Measurements from ENCODE around the gene KLHL22.
A peak's percentile ranks its signal among the peaks of the same experiment; 100 is the strongest.
"Not testable (repeated sequence)": the region's sequence is repeated elsewhere in the genome, so short reads cannot be mapped to it uniquely, and the experiment has no call there.

The KLHL22 gene

DNA sequence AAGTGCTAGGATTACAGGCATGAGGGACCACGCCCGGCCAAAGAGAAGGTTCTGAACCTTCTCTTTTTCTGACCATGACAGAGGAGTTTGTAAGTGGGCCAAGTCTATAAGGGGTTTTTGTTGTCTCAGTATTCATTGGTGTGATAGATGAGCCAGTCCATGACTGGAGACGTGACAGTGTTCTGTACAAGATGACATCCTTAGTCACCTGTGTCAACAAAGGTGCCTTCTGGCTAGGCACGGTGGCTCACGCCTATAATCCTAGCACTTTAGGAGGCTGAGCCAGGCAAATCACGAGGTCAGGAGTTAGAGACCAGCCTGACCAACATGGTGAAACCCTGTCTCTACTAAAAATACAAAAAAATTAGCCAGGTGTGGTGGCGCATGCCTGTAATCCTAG is 4.2 kb upstream of the KLHL22 start:
- DNase-seq = no peak

DNA sequence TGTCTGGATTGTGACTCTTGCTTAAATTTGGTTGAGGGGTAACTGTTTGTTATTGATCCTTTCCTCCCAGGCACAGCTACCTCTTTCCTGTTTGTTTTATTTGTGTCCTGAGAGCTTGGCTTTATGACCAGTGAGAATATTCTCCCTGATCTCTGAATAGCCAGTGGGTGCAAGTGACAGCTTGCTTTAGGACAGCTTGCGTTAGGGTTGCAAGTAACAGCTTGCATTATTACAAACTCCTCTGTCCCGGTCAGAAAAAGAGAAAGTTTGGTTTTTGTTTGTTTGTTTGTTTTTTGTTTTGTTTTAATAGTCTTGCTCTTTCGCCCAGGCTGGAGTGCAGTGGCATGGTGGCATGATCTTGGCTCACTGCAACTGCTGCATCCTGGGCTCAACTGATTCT is 3.3 kb upstream of the KLHL22 start:
- no peak for DNase-seq

- DNase-seq = no peak
Observed at GRCh38 chr22:20497426-20497825, 1.8 kb upstream of the KLHL22 start.

DNA sequence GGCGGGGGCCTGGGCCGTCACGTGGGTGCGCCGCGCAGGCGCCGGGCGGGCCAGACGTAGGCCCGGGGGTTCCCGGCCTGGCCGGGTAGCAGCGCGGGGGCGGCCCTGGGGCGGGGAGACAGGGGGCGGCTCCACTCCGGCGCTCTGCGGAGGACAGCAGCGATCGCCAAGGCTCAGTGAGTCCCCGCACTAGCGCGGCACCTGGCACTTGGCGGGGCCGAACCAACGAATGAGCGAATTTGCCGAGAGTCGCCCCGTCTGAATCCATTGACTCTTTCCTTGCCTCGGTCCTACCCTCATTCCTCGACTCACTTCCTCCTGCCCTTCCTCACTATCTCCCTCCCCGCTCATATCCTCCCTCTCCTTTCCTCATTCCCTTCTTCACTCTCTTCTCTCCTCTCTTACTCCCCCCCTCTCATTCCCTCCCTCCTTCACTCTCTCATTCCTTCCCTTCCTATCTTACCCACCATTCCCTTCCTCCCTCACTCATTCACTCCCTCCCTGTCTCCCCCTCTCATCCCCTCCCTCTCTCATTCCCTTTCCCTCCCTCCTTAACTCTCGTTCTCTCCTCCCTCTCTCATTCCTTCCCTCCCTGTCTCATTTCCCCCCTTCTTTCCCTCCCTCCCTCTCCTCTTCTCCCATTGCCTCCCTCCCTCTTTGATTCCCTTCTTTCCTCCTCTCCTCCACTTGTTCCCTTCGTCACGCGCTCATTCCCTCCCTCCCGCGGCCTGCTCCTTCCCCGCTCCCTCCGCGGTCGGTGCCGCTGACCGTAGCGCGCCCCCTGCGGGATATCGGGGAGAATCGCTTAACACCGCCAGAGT is 476 bp upstream of the KLHL22 start:
- DNase-seq = peak; percentile 63

- no peak for DNase-seq
Observed at GRCh38 chr22:20491346-20491745, 4.2 kb downstream of the KLHL22 start.

- DNase-seq = no peak
Observed at GRCh38 chr22:20490941-20491307, 4.7 kb downstream of the KLHL22 start.

GRCh38 chr22:20490183-20490940 is 5.2 kb downstream of the KLHL22 start:
- DNase-seq = no peak

DNA sequence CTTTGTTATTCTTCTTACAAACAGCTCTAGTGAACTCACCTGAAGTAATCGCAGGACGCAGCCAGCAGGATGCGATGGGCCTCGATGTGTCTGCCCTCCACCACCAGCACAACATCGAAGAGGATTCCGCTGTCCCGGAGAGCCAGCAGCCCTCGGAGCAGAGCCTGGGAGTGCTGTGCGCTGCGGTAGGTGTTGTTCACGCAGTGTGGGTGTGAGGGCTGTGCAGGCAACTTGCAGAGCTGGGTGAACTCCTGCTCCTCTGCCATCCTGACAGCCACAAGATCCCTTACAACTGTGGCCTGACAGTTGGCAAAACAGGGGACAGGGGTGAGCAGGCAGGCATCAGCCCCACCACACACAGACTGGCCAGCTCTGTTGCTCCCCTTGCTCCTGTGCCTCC is 6.6 kb downstream of the KLHL22 start:
- DNase-seq = no peak

DNA sequence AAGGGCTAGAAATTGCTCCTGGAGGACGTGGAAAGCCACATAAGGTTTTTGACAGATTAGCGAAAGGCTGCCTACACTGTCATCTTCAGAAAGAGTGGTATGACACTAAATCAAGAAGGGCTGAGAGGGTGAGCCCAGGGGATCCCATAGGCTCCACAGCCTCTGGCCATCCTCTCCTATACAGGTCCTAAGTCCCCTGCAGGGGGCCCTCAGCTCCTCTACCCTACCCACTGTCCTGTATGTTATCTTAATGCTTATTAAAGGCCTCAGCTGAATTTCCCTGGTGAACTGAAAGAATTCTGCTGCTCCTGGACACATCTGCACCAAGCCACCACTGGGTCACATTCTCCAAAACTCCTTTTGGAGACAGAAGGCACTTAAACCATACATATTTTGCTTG is 7.9 kb downstream of the KLHL22 start:
- DNase-seq = no peak

GRCh38 chr22:20486229-20486628 is 9.4 kb downstream of the KLHL22 start:
- DNase-seq = no peak

DNA sequence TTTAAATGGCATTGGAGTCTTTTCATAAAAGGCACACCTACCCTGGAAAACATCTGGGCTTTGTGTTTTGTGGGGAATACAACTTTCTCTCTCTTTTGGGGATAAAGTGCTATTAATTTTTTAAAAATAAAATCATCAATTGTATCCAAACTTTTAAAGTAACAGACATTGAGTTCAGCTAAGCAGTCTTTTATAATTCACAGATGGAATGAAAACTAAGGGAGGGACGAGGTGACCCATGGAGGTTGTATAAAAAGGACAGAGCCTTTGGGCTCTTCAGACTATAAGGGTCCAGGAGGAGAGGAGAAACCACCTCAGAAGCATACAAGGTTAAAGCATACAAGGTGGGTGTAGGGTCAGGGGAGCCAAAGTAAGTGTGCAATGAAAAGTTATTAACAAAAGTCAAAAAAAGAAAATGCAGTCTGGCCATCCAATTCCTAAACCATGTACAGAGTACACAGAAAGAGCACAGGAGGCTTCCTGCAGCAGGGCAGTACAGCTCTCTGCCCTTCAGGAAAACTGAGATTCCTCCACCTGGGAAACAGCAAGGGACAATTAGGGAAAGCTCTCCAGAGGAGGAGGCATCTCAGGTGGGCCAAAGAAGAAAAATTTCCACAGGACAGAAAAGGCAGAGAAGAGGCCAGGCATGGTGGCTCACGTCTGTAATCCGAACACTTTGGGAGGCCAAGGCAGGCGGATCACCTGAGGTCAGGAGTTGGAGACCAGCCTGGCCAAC is 10.5 kb downstream of the KLHL22 start:
- no peak for DNase-seq

DNA sequence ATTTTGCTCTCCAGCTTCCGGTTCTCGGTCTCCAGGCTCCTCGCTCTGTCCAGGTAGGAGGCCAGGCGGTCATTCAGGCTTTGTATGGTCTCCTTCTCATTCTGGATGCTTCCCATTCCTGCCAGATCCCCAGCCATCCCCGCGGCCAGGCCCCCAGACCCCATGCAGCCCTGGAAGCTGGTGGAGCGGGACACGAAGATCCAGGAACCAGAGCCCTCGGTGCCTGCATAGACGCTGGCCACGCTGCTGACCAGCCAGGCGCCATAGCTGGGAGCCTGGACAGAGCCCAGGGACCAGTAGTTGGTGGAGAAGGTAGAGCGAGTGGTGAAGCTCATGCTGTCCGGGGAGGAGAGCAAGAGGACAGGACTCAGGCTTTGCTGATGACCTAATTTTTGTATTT is 11.8 kb downstream of the KLHL22 start:
- DNase-seq = no peak

- not testable (repeated sequence) for DNase-seq
Observed at GRCh38 chr22:20483143-20483506, 12.5 kb downstream of the KLHL22 start.

GRCh38 chr22:20479612-20480196 is 15.9 kb downstream of the KLHL22 start:
- no peak for DNase-seq

DNA sequence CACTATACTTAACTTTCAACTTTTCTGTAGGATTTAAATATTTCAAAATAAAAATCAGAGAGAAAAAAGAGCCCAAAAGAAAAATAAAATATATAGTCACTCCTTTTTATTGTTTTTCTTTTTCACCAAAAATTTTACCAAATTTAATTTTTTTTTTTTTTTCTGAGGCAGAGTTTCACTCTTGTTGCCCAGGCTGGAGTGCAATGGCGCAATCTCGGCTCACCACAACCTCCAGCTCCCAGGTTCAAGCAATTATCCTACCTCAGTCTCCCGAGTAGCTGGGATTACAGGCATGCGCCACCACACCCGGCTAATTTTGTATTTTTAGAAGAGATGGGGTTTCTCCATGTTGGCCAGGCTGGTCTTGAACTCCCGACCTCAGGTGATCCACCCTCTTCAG is 17.5 kb downstream of the KLHL22 start:
- not testable (repeated sequence) for DNase-seq

- DNase-seq = not testable (repeated sequence)
Observed at GRCh38 chr22:20475569-20475968, 20.0 kb downstream of the KLHL22 start.

DNA sequence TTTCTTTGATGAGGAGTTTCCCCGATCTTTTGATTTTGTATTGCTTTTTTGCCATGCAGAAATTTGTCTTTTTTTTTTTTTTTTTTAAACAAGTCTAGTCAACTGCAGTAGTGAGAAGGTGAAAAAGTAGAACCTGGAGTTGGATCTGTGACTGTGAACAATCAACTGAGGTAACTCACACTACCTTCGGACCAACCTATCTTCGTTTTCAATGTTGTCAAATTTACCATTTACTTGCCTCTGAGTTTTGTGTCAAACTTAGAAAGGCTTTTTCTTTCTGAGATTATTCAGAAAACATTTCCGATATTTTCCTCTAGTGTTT is 20.5 kb downstream of the KLHL22 start:
- no peak for DNase-seq

DNA sequence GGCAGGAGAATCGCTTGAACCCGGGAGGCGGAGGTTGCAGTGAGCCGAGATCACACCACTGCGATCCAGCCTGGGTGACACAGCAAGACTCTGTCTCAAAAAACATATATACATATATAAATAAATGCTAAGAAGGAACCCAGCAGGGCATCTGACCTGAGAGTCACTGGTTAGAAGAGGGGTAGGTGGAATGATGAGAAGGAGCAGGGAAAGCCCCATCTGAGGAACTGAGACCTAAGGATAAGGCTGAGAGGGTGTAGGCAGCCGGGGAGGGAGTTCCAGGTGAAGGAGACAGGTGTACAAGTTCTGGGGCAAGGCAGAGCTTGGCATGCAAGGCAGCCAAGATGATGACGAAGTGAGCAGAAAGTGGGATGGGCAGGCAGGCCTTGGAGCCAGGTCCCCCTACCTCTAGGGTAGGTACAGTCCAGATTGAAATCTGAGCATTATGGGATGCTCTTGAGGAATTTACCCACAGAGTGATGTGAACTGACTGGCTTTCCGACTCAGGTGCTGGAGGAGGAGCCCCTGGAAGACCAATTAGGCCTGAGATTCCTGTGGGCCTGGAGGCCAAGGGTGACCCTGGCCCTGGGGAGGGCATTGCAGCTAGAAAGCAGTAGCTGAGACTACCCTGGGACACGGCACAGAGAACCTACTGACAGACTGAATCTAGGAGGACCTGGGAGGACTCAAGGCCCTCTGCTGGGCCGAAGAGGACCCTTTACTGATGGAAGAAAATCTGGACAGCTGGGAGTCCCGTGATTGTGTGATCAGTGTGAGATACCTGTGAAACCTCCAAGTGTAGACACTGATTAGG is 22.8 kb downstream of the KLHL22 start:
- no peak for DNase-seq

- no peak for DNase-seq
Observed at GRCh38 chr22:20471126-20471833, 24.3 kb downstream of the KLHL22 start.

GRCh38 chr22:20470525-20470924 is 25.1 kb downstream of the KLHL22 start:
- DNase-seq = not testable (repeated sequence)

DNA sequence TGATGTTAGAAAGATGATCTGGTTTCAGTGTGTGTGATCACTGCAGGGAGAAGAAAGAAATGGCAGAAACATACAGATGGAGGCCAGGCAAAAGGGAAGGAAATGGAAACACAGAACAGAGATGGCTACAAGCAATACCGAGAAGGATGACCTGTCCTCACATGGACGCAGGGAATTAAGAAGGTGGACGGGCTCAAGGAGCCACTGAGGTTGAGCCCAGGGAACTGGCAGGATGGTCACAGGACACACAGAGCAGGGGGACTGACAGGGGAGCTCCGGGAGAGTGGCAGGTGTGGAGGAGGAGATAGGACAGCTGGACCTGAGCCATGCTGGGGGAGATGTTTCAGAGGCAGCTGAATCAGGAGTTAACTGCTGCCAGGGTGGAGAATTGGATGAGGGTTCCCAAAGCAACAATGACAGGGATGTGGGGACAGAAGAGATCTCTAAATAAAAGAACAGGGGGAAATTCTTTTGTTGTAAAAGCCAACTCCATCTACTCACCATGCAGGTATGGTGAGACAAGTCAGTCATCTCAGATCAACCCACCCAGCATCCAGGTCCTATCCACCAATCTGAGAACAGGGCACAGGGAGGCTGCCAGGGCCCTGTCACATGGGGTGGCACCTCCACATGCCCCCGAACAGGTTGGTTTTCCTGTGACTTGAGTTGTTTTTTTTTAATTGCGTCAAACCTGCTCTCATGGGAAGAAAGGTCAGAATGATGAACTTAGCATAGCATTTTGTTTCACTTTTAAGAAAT is 26.3 kb downstream of the KLHL22 start:
- DNase-seq = no peak

All from NCI-H187 treated with DMSO at 0.1 percent for 48 hours (cell line).